HG02852 (cell line): ENCODE data around the gene LAG3.

Source experiments
- ATAC-seq: cut with Tn5 transposase; IDR thresholded peaks from one replicate; pipeline ENCODE4 v1.9.1; 2021; ENCODE audit warnings: mild to moderate bottlenecking, moderate library complexity; ENCODE audit not compliant: unreplicated experiment

Gene LAG3

DNA sequence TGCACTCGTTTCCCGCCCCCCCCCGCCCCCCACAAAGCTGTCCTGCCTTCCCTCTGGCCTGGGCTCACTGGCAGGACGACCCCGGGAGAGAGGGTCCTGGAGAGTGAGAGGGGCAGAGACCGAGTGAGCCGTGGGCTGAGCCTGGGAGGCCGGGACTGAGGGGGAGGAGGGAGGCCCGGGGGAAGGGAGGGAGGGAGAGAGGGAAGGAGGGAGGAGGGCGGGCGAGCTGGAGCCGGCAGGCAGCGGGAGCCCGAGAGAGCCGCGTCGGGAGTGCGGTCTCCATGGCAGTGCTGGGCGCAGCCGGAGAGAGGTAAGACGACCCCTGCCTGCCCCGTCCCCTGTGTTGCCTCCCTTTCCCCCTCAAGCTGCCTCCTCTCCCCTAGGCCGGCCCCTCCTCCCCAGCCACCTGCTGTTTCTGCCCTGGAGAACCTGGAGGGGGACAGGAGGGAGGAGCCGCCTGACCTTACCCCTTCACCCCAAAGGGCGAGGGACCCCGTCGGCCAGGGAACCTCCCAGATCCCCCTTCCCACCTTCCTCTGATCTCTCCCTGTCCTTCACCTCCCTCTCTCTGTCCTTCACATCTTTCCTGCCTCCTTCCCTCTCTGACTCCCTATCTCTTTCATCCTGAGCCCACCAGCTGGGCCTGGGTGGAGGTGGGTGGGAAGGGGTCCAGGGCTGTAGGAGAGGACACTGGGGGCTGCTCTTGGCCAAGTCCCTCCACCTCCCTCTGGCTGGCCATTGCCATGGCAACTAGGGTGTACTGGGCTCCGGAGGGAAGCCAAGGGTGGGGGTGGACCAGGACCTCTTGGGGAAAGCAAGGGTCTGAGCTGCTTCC, 49.5 kb downstream of the LAG3 start, which contains the start of gene GPR162:
Gene GPR162 (plus strand): TSS at position 231 of the 835 bp plus-strand sequence. CDS start 2,078 bp downstream, outside the sequence.
- no peak for ATAC-seq

DNA sequence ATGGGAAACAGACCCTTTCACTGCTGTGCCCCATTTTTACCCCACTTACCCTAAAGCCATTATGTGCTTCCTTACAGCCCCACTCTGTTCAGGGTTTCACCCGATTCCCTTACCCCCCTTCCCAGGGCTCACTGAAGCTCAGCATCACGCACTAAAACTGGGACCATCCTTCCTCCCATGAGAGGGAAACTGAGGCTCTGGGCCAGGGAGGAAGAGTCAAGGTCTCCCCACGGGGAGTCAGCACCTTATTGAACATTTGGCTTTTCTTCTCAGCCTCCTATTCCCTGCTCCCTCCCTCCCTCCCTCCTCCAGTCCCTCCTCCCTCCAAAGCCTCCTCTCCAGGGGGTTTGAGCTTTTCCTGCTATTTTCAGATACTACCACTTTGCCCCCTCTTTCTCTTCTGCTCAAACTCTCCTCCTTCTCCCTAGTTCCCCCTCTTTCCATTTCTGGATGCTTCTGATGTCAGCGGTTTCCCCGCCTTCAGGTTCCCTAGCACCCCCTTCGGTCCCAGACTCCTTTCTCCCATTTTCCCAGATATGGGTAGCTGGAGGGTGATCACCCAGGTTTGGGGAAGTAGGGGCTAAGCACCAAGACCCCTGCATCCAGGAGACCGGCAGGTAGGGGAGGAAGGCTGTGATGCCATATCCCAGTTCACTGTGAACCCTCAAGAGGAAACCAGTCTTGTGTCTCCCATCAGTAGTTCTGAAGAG, 50.3 kb downstream of the LAG3 start:
- no peak for ATAC-seq

DNA sequence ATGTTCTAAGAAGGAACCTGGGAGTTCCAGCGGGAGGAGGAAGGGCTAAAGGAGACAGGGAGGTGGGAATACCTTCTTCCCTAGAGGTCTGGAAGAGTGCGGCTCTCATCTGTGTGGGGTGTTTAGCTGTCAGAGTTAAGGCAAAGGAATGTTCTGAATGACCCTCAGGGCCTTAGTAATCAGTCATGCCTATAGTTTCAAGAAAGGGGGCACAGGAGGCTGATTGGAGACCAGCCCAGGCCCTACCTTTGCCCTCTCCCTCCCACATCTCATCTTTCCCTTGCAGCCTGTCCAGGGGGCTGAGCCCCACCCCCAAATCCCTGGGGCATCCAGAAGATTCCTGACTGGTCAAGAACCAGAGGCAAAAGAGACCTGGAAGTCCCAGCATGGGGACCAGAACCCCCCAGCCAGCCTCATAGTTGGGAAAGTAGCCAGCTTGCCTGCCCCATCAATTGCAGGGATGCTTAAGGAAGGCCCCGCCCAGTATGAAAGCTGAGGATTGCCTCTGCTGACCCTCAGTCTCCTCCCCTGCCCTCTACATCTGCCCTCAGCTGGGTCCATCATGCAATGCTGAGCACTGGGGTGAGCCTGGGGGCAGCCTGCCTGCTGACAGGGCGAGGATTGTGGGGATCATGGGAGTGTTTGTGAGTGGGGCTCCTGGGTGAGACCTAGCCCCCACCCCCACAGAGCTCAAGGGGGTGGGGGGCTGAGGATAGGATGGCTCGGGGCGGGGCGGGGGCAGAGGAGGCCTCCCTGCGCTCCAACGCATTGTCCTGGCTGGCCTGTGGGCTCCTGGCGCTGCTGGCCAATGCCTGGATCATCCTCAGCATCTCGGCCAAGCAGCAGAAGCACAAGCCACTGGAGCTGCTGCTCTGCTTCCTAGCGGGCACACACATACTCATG, 51.1 kb downstream of the LAG3 start:
- no peak for ATAC-seq

DNA sequence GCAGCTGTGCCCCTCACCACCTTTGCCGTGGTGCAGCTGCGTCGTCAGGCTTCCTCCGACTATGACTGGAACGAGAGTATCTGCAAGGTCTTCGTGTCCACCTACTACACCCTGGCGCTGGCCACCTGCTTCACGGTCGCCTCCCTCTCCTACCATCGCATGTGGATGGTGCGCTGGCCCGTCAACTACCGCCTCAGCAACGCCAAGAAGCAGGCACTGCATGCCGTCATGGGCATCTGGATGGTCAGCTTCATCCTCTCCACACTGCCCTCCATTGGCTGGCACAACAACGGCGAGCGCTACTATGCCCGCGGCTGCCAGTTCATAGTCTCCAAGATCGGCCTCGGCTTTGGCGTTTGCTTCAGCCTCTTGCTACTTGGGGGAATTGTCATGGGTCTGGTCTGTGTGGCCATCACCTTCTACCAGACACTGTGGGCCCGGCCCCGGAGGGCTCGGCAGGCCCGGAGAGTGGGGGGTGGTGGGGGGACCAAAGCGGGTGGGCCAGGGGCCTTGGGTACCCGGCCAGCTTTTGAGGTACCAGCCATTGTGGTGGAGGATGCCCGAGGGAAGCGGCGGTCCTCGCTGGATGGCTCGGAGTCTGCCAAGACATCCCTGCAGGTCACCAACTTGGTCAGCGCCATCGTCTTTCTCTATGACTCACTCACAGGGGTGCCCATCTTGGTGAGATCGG, 51.9 kb downstream of the LAG3 start:
- ATAC-seq: no peak

DNA sequence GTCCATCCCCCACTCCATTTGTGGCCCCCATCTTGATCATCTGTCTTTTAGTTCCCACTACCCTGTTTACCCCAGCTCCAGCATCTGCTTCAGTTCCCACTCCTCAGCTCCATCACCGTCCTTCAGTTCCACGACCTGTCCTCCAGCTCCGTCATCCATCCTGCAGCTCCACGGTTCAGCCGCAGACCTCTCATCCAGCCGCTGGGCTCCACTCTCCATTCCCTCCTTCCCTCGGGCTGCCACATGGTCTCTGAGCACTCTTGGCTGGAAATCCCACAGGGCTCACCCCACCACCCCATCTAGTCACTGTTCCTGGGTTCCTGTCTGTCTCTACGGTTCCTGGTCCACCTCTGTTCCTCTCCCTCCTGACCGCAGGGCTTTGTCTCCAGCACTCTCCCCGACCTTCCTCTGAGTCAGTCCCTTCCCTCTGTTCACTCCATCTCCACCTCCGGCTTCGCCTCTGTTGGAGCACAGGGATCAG, 52.6 kb downstream of the LAG3 start:
- no peak for ATAC-seq

DNA sequence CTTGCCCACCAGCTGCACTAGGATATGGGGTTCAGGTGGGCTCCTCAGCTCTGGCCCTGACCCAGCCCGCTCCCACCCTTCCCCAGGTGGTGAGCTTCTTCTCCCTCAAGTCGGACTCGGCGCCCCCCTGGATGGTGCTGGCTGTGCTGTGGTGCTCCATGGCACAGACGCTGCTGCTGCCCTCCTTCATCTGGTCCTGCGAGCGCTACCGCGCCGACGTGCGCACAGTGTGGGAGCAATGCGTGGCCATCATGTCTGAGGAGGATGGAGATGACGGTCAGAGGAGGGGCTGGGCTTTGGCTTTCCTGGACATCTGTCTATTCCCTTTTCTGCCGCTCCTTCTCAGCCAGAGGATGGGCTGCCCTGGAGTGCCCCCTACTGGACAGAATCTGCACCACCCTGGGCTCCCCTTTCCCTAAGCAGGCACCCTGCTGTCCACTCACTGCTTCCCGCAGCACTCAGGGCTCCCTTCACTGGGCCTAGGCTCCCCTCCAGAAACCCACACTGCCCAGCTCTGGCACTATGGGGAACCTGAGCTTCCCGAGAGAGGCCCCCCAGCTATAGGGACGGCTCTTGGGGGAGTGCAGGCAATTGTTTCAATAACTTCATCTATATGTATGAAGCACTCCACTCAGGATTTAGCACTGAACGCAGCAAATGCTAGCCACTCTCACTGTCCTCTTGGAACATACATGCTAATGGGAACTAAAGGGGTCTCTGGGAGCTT, 53.2 kb downstream of the LAG3 start:
- ATAC-seq: no peak

DNA sequence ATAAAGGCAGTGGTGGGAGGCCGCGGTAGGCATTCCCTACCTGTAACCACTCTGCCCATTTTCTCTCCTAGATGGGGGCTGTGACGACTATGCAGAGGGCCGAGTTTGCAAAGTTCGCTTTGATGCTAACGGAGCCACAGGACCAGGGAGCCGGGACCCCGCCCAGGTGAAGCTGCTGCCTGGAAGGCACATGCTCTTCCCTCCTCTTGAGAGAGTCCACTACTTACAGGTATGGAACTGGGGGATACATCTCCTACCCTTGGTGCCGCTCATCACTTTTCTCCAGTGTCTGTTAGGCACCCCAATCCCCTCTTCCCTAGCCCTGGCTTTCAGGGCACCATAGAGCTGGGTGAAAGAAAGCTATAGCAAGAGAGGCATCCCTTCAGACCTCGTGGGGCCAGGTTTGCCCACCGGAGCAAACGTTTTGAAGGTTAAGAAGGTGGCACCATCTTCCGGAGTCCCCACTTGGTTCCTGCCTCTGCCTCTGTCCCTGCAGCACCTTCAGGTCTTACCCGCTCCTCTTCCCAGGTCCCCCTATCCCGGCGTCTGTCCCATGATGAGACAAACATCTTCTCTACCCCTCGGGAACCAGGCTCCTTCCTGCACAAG, 53.9 kb downstream of the LAG3 start:
- ATAC-seq: no peak

DNA sequence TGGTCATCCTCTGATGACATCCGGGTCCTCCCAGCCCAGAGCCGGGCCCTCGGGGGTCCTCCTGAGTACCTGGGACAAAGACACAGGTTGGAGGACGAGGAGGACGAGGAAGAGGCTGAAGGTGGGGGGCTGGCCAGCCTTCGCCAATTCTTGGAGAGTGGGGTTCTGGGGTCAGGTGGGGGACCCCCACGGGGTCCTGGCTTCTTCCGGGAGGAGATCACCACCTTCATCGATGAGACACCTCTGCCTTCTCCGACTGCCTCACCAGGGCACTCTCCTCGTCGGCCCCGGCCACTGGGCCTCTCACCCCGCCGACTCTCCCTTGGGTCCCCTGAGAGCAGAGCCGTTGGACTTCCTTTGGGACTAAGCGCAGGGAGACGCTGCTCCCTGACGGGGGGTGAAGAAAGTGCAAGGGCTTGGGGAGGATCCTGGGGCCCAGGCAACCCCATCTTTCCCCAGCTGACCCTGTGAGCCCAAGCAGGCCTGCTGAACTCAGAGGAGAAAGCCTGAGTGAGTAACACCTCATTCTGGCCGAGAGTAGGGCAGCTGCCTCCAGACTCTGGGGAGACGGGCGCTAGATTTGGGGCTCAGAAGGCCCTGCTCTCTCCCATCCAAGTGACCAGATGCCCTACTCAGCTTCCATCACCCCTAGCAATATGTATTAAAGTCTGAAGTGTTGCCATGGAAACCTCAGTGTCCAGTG, 54.6 kb downstream of the LAG3 start:
- ATAC-seq: no peak

DNA sequence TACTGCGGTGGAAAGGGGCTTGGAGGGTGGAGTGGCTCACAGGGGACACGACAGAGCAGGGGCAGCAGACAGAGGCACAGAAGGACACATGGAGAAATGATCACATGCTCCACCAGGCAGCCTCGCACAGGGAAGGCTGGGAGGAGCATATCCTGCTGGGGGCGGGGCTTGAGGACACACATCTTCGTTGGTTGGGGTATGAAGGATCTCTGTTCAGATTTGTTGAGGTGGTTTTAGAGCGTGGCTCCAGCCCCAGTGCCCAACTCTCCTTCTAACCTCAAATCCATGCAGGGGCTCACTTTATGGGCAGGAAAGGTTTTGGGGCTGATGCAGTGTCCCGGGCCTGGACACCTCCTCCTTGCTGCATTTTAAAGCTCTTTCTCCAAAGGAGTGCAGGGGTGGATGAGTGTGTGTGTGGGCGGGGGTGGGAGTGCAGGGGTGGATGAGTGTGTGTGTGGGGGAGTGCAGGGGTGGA, 55.2 kb downstream of the LAG3 start:
- no peak for ATAC-seq
